ENCODE data around the gene PRKCQ. TPM values are rescaled to one million over a fixed set of nuclear protein-coding genes. Genes with fewer than 3 reads are reported as not detected.
A peak's percentile ranks its signal among the peaks of the same experiment; 100 is the strongest.

The PRKCQ gene
- total RNA-seq, 1 donor from 2014 or later, result 15.2 TPM

- DNase-seq, result no peak
These were observed 59.9 kb downstream of the PRKCQ start for GRCh38 chr10:6520138-6520537.

GRCh38 chr10:6518791-6519429 lies 61.2 kb downstream of the PRKCQ start:
- DNase-seq, result no peak

- no peak for DNase-seq
These were observed 63.2 kb downstream of the PRKCQ start for GRCh38 chr10:6516929-6517284.

- DNase-seq, result no peak
These were observed 63.7 kb downstream of the PRKCQ start for GRCh38 chr10:6516281-6516928.

GRCh38 chr10:6514844-6515780 lies 65.0 kb downstream of the PRKCQ start:
- peak; percentile 76 for DNase-seq

- DNase-seq, result no peak
These were observed 65.9 kb downstream of the PRKCQ start for GRCh38 chr10:6514180-6514579.

GRCh38 chr10:6513476-6513875 lies 66.6 kb downstream of the PRKCQ start:
- no peak for DNase-seq

GRCh38 chr10:6512182-6512581 lies 67.9 kb downstream of the PRKCQ start:
- DNase-seq, result no peak

GRCh38 chr10:6511347-6511746 lies 68.7 kb downstream of the PRKCQ start:
- DNase-seq, result no peak

- DNase-seq, result no peak
These were observed 72.8 kb downstream of the PRKCQ start for GRCh38 chr10:6507311-6507710.

- DNase-seq, result no peak
These were observed 74.8 kb downstream of the PRKCQ start for GRCh38 chr10:6505300-6505699.

- DNase-seq, result no peak
These were observed 75.8 kb downstream of the PRKCQ start for GRCh38 chr10:6504296-6504695.

- DNase-seq, result no peak
These were observed 76.9 kb downstream of the PRKCQ start for GRCh38 chr10:6503171-6503570.

- no peak for DNase-seq
These were observed 78.1 kb downstream of the PRKCQ start for GRCh38 chr10:6501931-6502330.

- no peak for DNase-seq
These were observed 80.1 kb downstream of the PRKCQ start for GRCh38 chr10:6499974-6500373.

- no peak for DNase-seq
These were observed 81.3 kb downstream of the PRKCQ start for GRCh38 chr10:6498771-6499170.

GRCh38 chr10:6497620-6498019 lies 82.5 kb downstream of the PRKCQ start:
- no peak for DNase-seq

- DNase-seq, result no peak
These were observed 85.0 kb downstream of the PRKCQ start for GRCh38 chr10:6494936-6495592.

GRCh38 chr10:6494442-6494819 lies 85.6 kb downstream of the PRKCQ start:
- DNase-seq, result no peak

- DNase-seq, result no peak
These were observed 86.3 kb downstream of the PRKCQ start for GRCh38 chr10:6493521-6494441.

GRCh38 chr10:6492896-6493295 lies 87.2 kb downstream of the PRKCQ start:
- no peak for DNase-seq

Data from tongue (tissue), 2 donors.